ENCODE measurements around the gene MYO7A.

MYO7A gene

DNA sequence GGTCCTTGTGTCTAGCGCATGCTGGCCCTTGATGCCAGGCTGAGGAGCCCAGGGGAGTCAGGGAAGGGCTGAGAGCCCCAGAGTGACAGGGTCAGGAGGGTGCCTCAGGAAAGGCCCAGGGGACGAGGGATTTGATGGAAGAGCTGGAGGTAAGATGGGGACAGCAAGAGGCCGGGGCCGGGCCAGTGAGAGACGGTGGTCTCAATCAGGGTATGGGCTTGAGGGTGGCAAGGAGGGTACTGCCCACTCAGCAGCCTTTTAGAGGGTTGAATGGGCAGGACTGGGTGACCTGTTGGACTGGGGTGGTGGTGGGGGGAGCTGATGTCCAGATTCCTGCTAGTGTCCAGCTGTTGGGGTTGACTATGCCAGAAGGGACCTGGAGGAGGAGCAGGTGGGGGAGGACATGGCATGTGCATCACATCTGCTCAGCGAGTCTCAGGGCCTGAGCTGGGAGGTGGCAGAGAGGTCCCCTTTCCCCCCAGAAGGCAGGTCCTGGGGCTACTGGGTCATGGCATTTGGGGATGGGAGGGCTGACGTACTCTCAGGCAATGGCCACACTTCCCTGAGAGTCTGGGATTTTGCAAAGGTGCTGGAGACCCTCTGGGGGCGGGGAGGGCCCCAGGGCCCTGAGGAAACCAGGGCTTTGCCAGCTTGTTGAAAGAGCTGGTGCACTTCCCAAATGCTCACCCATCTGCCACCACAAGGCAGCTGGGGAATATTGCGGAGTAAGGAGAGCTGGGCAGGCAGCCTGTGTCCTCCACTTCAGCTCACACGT lies 18.4 kb downstream of the MYO7A start:
- DNase-seq (ENCODE audit: low read depth) = no peak

DNA sequence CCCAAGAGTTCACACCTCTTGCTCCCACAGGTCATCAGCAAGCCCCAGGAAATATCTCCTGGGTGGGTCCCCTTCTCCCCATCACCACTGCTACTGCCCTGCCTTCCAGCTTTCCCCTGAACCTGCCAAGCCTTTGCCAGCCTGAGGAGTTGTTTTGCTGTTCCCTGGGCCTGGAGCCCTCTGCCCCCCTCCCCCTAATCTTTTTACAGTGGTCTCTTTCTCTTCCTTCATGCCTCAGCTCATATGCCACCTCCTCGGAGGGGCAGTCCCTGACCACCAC lies 18.9 kb downstream of the MYO7A start:
- no peak for DNase-seq (ENCODE audit: low read depth)

DNA sequence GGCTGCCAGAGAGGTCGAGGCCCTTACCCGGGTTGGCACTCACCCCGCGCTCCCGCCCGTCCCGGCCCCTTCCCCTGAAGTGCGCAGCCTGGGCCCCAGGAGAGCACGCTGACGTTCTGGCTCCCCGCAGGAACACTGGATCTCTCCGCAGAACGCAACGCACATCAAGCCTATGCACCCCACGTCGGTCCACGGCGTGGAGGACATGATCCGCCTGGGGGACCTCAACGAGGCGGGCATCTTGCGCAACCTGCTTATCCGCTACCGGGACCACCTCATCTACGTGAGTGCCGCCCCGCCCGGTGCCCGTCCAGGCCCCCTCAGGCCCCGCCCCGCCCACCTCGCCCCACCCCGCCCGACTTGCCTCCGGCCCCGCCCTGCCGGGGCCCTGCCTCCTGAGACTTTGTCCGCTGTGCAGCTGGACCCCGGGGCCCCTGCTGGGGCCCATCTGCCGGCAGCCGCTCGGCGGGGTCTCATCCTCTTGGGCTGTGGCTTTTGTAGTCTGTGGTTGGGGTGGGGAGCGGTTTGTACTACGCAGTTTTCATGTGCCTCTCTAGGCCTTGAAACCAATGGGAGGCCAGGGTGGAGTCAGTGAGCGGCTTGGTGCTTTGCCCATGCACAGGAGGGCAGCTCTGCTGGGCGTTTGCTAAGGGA lies 19.7 kb downstream of the MYO7A start:
- DNase-seq (ENCODE audit: low read depth) = no peak

DNA sequence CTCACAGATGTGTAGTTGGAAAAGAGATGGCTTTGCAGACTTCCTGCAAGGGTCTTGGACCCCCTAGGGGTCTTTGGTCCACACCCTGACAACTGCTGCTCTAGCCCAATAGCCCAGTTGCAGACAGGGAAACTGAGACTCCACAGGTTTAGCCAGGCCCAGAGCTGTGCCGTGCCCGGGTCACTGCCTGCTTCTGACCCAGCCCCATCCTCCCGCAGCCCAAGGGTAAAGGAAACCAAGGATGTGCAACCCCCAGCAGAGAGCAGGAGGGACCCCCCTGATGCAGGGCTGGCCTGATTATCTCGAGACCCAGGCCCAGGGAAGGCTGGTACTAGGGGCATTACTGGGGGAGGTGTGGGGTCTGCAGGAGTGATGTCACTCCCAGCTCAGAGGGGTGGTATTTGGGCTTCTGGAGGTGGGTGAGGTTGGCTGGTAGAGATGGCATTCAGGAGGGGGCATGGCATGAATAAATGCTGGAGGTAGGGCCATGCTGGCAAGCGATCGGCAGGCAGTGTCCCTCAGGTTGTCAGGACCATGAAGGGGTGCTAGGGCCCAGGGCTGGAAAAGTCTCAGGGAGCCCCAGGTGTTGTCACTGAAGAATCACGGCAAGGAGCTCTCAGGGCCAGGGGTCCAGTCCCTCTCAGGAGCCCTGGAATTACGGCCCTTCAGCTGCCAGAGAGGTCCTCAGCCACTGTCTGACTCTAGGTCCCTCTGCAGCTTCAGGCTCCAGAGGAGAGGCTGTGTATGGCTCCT lies 21.1 kb downstream of the MYO7A start:
- no peak for DNase-seq (ENCODE audit: low read depth)

DNA sequence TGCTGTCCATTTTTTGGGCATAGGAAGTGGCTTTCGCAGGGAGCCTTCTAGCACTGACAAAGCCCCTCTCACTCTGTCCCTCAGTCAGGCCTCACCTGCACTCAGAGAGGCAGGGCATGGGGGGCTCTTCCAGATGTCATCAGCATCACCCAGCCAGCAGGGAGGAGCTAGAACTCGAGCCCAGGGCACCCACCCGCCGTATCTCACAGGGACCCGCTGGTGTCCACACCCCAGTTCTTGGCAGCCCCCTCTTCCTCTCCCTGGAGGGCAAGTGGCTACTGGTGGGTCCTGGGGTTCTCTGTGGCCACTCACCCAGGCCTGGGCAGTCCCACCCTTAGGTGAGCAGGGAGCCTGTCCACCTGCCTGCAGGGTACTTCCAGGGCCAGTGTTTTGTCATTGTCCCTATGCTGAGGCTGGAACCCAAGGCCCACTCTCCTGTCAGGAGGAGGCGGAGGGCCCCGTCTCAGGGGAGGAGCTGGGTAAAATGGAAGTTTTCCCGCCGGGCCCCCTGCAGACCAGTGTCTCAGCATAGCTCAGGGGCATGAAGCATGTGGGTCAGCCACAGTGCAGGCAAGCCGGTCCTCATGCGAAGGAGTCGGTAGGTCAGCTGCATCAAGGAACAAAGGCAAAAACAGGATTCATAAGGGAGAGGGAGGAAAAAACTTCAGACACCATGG lies 21.8 kb downstream of the MYO7A start:
- DNase-seq (ENCODE audit: low read depth) = no peak

DNA sequence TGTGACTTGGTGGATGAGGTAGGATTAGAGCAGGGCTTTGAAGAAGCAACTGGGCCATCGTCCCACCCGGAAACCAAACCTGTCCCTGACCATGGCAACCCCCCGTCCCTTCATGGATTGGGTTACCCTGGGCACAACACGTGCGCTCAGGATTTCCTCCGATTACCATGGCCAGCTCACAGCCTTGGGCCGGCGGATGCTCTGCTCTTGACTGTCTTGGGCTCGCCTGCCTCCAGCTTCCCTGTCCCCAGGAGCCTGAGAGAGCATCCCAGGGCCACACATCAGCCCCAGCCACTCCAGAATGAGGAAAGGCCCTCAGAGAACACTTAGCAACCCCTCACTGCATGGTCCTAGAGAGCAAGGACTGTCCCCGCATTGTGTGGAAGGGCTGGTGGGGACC lies 22.8 kb downstream of the MYO7A start:
- DNase-seq (ENCODE audit: low read depth) = no peak

DNA sequence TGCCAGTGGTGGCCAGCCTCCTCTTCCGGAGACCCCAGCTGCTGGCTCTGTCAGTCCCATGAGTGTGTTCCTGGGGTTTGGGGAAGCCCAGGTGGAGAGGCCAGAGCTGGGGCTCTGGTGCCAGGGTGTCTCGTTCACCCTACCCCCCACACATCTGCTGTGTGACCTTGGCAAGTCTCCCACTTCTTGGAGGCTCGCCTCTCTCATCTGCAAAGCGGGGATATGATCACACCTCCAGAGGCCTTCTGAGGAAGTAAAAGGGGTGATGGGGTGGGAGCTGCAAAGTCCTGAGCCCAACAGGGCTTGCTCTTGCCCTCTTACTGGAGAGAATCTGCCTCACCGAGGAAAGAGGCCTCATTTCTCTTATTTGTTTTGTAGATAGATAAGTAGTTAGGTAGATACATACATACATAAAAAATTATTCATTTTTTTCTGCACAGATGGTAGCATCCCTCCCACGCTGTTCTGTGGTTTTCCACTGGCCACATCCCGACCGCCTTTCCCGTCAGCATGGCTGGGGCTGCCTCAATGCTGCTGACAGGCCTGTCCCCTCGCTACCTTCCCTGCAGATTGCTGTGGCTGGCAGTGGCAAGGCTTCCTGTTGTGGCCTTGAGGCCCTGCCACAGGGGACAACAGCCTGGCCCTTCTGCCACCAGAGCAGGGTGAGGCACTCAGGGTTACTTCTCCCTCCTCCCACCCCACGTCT lies 23.9 kb downstream of the MYO7A start:
- DNase-seq (ENCODE audit: low read depth) = no peak

DNA sequence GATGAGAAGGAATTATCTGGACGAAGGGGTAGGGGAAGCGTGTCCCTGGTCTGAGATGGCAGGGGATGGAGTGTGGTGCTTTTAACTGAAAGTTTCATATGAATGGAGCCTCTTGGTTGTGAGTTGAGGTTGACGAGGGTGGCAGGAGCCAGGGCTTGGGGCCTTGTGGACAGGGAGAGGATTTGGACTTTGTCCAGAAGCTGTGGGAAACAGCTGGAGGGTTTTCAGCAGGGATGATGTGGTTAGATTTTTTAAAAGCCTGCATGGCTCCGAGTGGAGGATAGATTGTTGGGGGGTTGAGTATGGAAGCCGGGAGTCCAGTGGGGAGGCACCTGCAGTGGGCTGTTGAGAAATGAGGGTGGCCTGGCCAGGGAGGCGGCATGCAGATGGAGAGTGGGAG lies 24.8 kb downstream of the MYO7A start:
- no peak for DNase-seq (ENCODE audit: low read depth)

DNA sequence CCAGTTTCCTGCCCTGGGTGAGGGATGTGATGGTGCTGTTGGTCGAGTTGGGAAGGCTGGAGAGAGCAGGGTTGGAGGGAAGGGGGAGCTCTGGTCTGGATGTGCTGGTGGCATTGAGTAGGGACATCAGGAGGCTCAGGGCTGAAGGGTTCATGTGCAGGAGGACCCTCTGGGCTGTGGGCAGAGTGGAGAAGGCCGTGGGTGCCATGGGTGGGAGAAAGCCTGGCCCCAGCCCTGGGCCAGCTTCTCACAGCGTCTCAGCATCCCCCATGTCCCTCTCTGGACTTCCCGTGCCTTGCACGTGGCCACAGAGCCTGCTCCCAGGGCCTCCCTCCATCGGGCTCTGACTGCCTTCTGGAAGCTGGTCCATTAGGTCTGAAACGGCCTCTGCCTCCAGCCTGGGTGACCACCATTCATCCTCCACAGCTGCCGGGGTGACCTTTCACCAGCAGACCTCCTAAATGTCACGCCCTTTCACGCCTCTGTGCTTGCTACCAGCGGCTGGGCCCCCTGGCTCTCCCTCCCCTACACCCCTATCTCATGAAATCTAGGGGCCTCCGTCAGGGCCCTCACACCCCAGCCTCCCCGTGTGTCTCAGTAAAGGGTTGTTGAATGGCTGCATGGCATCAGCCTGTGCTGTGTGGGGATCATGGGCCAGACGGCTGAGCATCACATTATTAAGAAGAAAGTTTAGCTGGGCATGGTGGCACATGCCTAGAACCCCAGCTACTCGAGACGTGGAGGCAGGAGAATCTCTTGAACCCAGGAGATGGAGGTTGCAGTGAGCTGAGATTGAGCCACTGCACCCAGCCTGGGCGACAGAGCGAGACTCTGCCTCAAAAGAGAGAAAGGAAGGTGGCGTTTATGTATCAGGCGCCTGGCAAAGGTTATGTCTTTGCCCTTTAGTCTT lies 25.5 kb downstream of the MYO7A start:
- DNase-seq (ENCODE audit: low read depth) = no peak

DNA sequence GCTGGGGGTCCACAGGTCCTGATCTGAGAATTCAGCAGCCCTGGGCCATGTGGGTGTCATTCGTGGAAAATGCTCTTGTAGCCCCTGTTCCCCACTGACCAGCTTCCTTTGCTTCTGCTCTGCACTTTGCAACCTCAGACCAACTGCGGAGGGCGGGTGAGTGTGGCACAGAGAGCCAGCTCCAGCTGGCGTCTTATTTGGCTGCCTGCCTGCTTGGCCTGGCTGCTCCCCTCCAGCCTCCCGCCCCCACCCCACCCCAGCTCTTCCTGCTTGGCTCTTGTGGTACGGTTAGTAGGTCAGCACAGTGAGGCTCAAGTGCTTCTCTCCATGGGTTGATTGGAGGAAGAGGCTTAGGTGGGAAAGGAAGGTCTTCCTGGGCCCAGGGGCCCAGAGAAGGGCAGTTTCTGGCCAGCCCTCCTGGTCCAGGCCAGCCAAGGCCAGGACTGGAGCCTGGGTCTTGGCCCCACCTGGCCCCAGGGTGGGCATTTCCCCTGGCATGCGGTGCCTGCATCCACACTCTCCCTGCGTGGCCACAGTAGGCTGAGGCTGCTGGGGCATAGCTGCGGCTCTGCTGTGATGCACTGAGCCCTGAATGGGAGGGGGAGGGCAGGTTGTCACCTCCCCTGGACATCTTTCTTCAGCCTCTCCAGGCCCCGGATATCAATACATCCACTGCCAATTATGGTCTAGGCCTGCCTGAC lies 26.5 kb downstream of the MYO7A start:
- DNase-seq (ENCODE audit: low read depth) = no peak

DNA sequence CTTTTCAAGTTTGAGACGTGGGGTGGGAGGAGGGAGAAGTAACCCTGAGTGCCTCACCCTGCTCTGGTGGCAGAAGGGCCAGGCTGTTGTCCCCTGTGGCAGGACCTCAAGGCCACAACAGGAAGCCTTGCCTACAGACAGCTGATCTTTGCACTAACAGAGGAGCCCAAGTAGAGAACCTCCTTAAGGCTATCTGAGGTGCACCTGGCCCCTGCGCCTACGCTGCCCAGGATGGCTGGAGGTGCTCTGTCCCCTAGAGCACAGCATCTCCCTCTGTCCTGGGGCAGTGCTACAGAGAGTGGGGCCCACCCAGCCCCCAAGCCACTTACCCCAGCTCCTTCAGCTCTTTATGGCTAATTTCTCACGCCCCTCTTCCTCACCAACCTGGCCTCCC lies 27.0 kb downstream of the MYO7A start:
- DNase-seq (ENCODE audit: low read depth) = no peak

DNA sequence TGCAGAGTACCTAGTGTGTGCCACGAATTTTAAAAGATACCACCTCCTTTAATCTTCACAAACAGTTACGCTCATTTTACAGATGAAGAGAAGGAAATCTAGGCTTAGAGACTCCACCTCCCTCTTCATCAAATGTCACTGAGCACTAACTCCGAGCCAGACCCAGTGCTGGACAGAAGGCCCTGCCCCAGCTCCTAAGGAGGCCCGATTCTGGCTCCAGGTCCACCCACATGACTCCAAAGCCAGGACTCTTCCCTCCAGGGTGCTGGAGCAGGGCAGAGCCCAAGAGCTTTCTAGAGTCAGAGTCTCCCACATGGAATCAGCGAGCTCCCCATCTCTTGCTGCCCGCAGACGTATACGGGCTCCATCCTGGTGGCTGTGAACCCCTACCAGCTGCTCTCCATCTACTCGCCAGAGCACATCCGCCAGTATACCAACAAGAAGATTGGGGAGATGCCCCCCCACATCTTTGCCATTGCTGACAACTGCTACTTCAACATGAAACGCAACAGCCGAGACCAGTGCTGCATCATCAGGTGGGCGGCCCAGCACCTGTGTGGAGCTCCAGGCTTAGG lies 27.6 kb downstream of the MYO7A start:
- no peak for DNase-seq (ENCODE audit: low read depth)

DNA sequence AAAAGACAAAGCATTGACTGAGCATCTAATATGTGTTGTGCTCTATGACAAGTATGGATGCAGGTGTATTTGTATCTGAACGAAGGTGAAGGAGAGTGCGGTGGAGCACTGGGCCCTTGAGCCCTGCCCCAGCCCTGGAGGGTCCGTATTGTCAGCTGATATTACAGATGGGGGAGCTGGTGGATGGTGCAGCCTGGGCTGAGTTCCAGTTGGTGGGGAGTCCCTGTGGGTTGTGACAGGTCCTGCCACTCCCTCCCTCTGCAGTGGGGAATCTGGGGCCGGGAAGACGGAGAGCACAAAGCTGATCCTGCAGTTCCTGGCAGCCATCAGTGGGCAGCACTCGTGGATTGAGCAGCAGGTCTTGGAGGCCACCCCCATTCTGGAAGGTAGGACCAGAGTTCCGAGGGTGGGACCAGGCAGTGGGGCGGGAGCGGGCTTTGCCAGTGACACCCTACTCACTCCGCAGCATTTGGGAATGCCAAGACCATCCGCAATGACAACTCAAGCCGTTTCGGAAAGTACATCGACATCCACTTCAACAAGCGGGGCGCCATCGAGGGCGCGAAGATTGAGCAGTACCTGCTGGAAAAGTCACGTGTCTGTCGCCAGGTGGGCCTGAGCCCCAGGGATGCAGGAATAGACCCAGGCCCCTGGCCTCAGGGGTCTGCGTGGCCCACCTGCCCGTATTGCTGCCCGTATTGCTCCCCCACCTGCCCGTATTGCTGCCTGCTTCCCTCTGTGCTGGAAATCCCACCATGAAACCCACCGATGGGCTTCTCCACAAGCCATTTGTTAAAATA lies 28.6 kb downstream of the MYO7A start:
- DNase-seq (ENCODE audit: low read depth) = no peak

DNA sequence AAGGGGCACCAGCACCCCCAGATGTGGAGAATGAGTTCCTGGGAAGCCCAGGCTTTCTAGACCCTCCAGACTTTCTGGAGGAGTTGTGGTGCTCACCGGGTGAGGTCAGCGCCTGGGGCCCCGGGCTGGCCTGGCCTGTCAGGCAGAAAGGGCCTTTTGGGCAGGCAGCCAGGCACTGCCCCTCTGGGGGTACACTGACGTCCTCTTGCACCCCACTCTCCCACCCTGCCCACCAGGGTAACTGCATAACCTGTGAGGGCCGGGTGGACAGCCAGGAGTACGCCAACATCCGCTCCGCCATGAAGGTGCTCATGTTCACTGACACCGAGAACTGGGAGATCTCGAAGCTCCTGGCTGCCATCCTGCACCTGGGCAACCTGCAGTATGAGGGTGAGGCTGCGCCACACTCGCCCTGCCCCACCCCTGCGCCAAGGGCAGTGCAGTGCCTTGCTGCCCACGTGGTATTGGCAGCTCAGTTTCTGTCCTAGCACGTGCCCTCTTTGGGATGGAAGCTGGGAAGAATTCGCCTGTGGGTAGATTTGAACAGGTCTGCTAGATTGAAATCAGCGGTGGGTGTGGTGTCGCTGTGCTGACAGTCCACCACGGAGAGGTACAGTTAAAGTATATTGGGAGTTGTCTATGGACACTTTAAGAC lies 30.1 kb downstream of the MYO7A start:
- no peak for DNase-seq (ENCODE audit: low read depth)

DNA sequence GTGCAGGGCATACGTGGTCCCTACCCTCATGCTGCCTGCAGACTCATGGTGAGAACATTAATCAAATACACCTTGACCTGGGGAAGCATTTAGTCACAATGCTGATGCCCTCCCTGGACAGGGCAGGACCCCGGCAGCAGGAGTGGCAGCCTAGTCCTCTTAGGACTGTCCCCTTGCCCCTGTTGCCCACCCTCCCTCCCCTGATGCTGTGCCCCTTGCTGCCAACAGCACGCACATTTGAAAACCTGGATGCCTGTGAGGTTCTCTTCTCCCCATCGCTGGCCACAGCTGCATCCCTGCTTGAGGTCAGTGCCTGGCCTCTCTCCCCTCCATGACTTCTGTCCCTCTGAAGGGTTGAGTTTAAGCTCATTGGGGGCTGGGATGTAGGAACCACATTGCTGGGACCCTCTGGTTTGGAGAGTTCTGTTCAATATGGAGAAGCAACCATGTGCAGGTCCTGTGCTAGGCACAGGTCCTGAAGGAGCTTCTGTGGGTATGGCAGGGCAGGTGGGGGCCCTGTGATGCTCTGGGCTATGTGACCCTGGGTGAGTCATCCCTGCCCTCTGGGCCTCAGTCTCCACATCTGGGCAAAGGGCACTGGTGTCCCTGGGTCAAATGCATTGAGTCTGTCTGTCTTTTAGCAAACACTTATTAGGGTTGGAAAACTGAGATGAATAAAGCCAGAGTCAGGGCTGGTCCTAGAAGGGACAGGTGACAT lies 31.3 kb downstream of the MYO7A start:
- DNase-seq (ENCODE audit: low read depth) = no peak

DNA sequence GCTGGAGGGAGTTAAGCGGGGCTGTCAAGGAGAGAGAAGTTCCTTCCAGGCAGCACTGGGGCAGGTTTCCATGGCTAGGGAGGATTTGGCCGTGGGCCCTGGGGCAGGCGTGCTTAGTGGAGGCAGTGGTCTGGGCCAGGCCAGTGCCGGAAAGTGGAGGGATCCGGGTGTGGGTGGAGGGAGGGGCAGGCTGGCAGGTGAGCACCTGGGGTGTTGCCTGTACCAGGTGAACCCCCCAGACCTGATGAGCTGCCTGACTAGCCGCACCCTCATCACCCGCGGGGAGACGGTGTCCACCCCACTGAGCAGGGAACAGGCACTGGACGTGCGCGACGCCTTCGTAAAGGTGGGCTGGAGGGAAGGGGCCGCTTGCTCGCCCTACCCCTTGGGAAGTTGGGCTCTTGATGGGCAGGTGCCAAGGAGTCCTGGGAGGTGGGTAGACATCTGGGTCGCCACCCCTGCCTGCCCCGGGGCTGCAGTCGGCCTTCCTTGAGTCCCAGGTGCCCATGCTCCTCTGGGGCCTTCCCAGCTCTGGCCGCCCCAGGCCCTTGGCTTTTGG lies 32.0 kb downstream of the MYO7A start:
- no peak for DNase-seq (ENCODE audit: low read depth)

DNA sequence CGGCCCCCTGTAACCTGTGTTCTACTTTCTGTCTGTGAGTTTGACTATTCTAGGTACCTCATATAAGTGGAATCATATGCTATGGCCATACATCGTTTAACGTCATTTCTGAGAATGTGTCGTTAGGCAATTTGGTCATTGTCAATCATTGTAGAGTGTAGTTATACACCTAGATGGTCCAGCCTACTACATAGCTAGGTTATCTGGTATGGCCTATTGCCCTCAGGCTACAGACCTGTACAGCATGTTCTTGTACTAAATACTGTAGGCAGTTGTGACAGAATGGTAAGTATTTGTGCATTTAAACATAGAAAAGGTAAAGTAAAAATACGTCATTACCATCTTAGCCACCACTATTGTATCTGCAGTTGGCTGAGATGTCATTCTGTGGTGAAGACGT lies 35.2 kb downstream of the MYO7A start:
- no peak for DNase-seq (ENCODE audit: low read depth)

DNA sequence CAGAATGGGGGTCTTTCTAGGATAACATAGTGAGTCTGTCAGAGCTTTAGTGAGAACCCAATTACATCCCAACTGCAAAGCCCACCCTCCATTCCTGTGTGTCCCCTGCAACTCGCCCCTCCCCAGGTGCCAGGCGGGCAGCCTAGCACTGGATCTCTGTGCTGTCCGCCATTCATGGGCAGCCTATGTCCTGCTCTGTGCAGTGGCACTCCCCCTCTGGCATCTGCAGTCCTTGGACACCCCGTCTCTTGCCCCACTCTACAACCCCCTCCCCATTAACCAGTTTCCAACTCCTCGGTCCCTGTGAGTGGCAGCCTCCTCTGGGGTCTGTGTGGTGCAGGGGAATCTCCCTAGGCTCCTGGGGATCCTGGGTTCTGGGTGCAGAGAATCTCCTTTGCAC lies 37.0 kb downstream of the MYO7A start:
- DNase-seq (ENCODE audit: low read depth) = no peak
